ENCODE results near the gene TMEM132D.

TMEM132D gene

DNA sequence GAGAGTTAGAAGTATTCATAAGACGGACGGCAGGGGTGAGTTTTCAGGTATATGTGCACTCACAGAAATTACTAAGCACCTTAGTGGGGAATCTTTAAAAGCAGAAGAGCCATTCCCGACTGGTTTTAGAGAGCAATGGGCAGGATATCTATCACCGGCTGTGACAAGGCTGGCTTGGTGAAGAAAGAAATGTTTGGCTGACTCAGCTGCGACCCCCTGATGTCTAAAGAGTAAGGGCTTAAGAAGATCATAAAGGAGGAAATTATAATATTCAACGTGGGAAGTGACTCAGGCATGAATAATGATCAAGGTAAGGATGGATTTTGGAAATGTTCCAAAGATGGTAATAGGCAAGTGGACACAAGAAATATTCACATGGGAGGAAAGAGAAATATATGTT, 407.6 kb downstream of the TMEM132D start:
- TF ChIP-seq, protein P1, sequence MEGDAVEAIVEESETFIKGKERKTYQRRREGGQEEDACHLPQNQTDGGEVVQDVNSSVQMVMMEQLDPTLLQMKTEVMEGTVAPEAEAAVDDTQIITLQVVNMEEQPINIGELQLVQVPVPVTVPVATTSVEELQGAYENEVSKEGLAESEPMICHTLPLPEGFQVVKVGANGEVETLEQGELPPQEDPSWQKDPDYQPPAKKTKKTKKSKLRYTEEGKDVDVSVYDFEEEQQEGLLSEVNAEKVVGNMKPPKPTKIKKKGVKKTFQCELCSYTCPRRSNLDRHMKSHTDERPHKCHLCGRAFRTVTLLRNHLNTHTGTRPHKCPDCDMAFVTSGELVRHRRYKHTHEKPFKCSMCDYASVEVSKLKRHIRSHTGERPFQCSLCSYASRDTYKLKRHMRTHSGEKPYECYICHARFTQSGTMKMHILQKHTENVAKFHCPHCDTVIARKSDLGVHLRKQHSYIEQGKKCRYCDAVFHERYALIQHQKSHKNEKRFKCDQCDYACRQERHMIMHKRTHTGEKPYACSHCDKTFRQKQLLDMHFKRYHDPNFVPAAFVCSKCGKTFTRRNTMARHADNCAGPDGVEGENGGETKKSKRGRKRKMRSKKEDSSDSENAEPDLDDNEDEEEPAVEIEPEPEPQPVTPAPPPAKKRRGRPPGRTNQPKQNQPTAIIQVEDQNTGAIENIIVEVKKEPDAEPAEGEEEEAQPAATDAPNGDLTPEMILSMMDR (IDR thresholded peaks at IDR 0.05; ENCODE audit: insufficient read depth, low read depth, low read length, missing control alignments) = no peak
- DNase-seq (ENCODE audit: low read depth) = no peak
- H3K4me3 ChIP-seq (ENCODE audit: low read length) = no peak overlapping the region

DNA sequence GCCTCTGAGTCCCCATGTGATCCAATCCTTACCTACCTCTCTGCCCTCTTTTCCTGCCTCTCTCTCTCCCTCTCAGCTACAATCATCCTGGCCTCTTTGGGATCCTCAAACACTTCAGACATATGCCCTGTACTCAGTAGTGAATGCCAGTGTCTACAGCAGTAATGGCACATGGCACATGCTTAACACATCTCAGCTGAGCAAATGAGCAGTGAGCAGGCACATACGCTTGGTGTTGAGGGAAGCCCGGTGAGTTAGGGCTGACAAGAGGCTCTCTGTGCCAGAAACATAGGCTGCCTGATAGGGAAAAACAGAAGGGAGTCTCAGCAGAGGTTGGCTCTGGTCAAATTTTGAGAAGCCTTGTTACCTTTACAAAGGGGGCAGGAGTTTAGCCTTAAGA, 409.1 kb downstream of the TMEM132D start:
- no peak overlapping the region for H3K4me3 ChIP-seq (ENCODE audit: low read length)
- no peak for DNase-seq (ENCODE audit: low read depth)
- TF ChIP-seq, protein P1 (IDR thresholded peaks at IDR 0.05; ENCODE audit: insufficient read depth, low read depth, low read length, missing control alignments) = no peak

DNA sequence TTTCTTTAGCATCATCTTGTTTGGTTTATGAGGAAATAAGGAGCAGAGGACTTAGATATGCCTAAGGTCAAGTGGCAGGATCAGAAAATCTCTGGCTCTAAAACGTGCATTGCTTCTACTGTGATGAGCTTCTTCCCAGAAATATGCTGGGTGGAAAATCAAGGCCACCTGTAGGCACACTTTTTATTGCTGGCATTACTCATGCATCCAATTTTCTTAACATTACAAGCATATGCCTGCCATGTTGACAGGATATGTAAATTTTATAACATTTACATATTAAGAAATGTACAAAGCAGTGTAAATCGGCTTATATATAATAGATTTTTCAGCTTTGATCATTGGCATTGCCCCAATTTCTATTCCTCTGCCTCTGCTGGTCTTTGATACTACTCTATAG, 409.6 kb downstream of the TMEM132D start:
- TF ChIP-seq, protein P1 (IDR thresholded peaks at IDR 0.05; ENCODE audit: insufficient read depth, low read depth, low read length, missing control alignments) = no peak
- no peak overlapping the region for H3K4me3 ChIP-seq (ENCODE audit: low read length)
- no peak for DNase-seq (ENCODE audit: low read depth)

DNA sequence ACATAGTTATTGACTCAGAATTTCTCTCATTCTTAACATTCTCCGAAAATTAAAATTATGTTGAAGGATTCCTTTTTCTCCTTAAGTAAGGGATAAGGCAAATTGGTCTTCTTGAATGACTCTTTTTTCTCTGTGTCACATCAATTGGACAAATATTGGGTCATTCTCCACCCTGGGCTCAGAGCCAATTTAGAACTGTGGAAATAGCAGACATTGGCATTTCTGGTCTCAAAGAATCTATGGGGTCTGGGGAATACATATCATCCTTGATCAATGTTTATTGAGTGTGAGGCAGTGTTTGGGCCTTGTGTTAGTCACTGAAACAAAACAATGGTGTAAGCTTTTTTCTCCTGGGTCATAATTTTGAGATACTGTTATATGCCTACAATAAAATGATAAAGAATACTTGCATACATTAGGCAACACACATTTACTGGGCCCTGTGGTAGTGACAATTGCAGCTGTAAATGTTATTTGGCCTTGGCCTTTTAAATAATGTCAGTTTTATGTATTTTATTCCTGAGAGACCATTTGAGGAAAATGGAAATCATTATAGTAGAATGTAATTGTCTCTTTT, 414.6 kb downstream of the TMEM132D start:
- H3K4me3 ChIP-seq (ENCODE audit: low read length) = no peak overlapping the region
- TF ChIP-seq, protein P1 (IDR thresholded peaks at IDR 0.05; ENCODE audit: insufficient read depth, low read depth, low read length, missing control alignments) = no peak
- DNase-seq (ENCODE audit: low read depth) = no peak

DNA sequence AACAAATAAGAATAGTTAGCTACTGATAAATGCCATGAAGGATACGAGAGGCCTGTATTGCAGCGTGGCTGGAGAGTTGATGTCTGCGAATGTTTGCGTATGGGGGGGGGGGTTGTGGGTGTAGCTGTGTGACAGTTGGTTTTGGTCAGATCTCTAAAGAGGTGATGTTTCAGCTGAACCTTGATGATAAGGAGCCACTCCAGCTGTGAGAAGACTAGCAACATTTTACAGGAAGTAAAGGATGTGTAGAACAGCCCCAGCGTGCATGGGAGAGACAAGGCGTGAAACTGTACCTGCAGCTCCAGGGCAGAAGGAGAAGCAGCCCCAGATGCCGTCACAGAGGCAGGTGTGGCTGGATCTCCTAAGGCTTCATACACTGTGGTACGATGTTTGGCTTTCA, 416.9 kb downstream of the TMEM132D start:
- TF ChIP-seq, protein P1 (IDR thresholded peaks at IDR 0.05; ENCODE audit: insufficient read depth, low read depth, low read length, missing control alignments) = no peak
- DNase-seq (ENCODE audit: low read depth) = no peak
- no peak overlapping the region for H3K4me3 ChIP-seq (ENCODE audit: low read length)

DNA sequence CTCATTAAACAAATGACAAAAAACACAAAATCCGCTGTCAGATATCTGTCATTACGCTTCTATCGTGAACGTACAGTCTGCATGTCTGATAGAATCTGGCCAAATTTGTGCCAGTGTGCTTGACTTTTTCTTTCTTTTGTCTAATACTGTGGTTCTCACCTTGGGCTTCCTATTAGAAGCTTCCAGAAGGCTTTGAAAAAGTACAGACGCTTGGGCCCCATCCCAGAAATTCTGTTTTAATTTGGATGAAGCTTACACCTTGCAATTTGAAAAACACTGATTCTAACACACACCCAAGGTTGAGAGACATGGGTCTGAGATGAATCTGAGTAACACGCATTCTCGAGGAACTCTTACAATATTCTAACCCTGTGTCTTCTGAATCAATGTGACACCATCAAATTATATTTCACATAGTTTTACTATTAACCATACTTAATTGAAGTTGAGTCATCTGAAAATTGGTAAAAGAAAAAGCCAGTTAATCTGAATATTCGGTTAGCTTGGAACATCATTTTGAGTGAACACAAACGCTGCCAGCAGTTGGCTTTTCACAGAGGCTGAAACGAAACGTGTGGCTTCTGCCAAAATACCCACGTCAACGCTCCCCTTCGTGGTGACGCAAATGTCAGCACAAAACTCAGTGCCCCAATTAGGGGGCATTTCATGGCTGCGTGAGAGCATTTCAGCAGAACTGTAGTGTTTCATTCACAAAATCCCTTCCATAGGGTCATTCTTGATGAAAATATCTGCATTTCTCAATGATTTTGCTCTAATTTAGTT, 420.5 kb downstream of the TMEM132D start:
- TF ChIP-seq, protein P1 (IDR thresholded peaks at IDR 0.05; ENCODE audit: insufficient read depth, low read depth, low read length, missing control alignments) = no peak
- no peak overlapping the region for H3K4me3 ChIP-seq (ENCODE audit: low read length)
- DNase-seq (ENCODE audit: low read depth) = no peak

DNA sequence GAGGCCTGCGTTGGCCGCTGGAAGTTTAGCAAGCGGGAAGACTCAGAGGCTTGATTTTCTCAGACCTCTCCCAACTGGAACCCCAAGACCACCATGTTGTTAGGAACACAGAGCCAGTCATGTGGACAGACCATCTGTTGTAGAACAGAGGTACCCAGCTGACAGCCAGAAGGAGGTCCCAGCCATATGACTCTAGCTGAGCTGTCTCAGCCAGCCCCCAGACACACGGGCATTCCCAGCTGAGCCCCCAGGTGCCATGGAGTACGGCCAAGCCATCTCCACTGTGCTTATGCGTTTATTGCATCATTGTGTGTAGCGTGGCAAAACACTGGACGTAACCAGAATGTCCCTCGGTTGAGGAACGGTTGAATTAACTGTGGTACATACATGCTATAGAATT, 421.9 kb downstream of the TMEM132D start:
- TF ChIP-seq, protein P1 (IDR thresholded peaks at IDR 0.05; ENCODE audit: insufficient read depth, low read depth, low read length, missing control alignments) = no peak
- H3K4me3 ChIP-seq (ENCODE audit: low read length) = no peak overlapping the region
- DNase-seq (ENCODE audit: low read depth) = no peak

All from epithelial cell of esophagus (primary cell).